SKM-1 treated with dmso at 0.1 percent for 144 hours (cell line): ENCODE measurements around the gene OPTN.

Source experiments
- DNase-seq: peaks from one replicate; lab custom pipeline; 2025; ENCODE audit not compliant: unreplicated experiment; lab: John Stamatoyannopoulos, UW

Gene OPTN

DNA sequence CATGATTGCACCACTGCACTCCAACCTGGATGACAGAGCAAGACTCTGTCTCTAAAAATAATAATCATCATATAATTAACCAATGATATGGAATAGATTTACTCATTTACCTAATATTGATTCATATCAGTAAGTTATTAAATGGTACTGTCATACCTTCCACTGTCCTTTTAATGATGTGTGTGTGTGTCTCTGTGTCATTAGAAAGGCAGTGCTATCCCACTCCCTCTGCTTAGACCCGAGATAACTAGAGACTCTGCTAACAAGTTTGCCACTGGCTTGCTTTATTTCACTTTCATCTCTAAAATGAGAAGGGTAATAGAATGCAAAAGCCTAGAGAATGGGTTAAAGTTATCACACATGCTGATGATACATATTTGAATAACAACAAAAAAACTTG, 82.5 kb downstream of the OPTN start:
- DNase-seq = no peak

DNA sequence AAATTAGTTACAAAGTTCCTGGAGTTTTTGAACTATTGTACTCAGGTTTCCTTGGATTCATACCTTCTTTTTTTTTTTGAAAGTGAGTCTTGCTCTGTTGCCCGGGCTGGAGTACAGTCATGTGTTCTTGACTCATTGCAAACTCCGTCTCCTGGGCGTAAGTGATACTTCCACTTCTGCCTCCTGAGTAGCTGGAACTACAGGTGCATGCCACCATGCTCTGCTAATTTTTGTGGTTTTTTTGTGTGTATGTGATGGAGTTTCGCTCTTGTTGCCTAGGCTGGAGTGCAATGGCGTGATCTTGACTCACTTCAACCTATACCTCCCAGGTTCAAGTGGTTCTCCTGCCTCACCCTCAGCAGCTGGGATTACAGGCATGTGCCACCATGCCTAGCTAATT, 83.7 kb downstream of the OPTN start:
- no peak for DNase-seq

DNA sequence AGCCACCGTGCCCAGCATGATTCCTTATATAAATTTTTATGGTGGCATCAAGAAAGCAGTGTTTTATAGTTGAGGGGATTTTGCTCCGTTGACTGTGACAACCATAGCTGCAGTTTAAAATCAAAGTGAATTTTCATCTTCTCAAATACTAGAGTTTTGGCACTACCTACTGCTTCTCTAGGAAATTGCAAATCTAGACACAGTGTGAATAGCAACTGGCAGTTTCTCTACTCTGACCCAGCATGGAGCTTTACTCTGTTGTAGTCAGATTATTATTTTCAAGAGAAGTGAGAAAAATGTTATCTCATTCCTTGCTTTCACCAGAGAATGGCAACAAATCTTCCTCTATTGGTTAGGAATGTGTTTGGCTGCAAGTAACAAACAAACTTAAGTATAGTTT, 84.3 kb downstream of the OPTN start:
- no peak for DNase-seq

DNA sequence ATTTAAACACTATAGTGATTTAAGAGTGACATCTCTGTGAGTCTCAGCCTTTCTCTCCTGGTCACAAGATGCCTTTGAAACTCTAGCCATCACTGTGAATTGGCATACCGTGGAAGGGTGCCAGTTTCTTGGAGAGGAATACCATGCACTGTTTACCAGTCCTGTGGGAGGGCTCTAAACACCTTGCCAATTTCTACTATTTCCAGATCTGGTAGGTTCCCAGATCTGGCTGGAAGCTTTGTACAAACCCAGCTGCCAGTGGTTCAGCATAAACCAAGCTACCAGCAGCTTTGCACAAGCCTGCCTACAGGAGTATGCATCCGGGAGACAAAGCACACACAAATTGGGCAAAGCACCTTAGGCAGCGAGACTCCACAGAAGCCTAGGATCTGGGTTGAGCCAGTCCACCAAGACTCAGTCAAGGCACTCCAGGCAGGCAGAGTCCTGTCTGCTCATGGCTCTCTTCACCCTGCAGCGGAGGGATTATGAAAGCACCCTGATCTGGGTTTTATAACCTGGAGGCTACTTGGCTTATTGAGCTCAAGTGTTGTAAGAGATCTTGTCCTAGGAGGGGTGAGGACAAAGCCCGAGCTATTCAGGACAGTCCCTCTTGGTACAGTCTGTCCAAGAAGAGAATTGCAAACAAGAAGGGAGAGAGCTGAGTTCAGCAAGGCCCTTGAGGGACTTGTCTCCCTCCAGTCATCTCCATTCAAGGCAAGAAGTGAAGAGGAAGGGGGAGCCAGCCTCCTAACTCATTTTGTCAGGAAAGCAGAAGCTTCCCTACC, 85.0 kb downstream of the OPTN start:
- no peak for DNase-seq

DNA sequence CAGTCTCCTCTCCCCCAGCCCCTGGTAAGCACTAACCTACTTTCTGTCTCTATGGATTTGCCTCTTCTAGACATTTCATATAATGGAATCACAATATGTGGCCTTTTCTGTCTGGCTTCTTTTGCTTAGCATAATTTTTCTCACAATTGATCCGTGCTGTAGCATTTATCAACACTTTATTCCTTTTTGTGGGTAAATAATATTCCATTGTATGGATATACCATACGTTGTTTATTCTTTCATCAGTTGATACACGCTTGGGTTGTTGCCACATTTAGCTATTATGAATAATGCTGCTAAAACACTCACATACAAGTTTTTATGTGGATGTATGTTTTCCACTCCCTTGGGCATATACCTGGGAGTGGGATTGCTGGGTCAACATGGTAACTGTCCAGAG, 87.2 kb downstream of the OPTN start:
- no peak for DNase-seq
